HG03354 (cell line): ENCODE data around the gene PLD5.

Source experiments
- ATAC-seq: cut with Tn5 transposase; IDR thresholded peaks from one replicate; pipeline ENCODE4 v1.9.1; 2021; ENCODE audit warnings: mild to moderate bottlenecking; ENCODE audit not compliant: unreplicated experiment, poor library complexity, severe bottlenecking

PLD5 gene

GRCh38 chr1:242524571-242525359 is at the start of gene PLD5:
Gene PLD5, minus strand, starts transcription at chr1:242524697.
- peak; percentile 25 for ATAC-seq

- ATAC-seq, result no peak
These were observed 45.4 kb upstream of the PLD5 start for GRCh38 chr1:242569867-242570266.

- ATAC-seq, result no peak
These were observed 44.2 kb upstream of the PLD5 start for GRCh38 chr1:242568666-242569065.

- ATAC-seq, result no peak
These were observed 43.1 kb upstream of the PLD5 start for GRCh38 chr1:242567596-242567995.

GRCh38 chr1:242556759-242557158 is 32.3 kb upstream of the PLD5 start:
- no peak for ATAC-seq

- ATAC-seq, result no peak
These were observed 31.8 kb upstream of the PLD5 start for GRCh38 chr1:242556276-242556675.

GRCh38 chr1:242554577-242554976 is 30.1 kb upstream of the PLD5 start:
- no peak for ATAC-seq

GRCh38 chr1:242546849-242547729 is 22.6 kb upstream of the PLD5 start:
- ATAC-seq, result no peak

GRCh38 chr1:242546441-242546840 is 21.9 kb upstream of the PLD5 start:
- no peak for ATAC-seq

GRCh38 chr1:242544071-242544470 is 19.6 kb upstream of the PLD5 start:
- no peak for ATAC-seq

GRCh38 chr1:242542271-242542670 is 17.8 kb upstream of the PLD5 start:
- ATAC-seq, result no peak

GRCh38 chr1:242535986-242536385 is 11.5 kb upstream of the PLD5 start:
- ATAC-seq, result no peak

GRCh38 chr1:242534753-242535152 is 10.3 kb upstream of the PLD5 start:
- no peak for ATAC-seq

GRCh38 chr1:242530761-242531160 is 6.3 kb upstream of the PLD5 start:
- no peak for ATAC-seq

GRCh38 chr1:242525769-242526168 is 1.3 kb upstream of the PLD5 start:
- ATAC-seq, result no peak

- peak; percentile 2 for ATAC-seq
These were observed 844 bp upstream of the PLD5 start for GRCh38 chr1:242525360-242525722.

GRCh38 chr1:242523719-242524570 is 552 bp downstream of the PLD5 start:
- peak; percentile 40 for ATAC-seq

GRCh38 chr1:242522996-242523718 is 1.3 kb downstream of the PLD5 start:
- no peak for ATAC-seq

- no peak for ATAC-seq
These were observed 2.1 kb downstream of the PLD5 start for GRCh38 chr1:242522304-242522945.
